Activated CD4-positive, alpha-beta T cell treated with anti-CD3 and anti-CD28 coated beads for 48 hours (primary cell): ENCODE data around the gene LRP1-AS.

Experiments used
- DNase-seq: peaks from one replicate; pipeline ENCODE4 v3.0.0-alpha.2; 2020

LRP1-AS gene

DNA sequence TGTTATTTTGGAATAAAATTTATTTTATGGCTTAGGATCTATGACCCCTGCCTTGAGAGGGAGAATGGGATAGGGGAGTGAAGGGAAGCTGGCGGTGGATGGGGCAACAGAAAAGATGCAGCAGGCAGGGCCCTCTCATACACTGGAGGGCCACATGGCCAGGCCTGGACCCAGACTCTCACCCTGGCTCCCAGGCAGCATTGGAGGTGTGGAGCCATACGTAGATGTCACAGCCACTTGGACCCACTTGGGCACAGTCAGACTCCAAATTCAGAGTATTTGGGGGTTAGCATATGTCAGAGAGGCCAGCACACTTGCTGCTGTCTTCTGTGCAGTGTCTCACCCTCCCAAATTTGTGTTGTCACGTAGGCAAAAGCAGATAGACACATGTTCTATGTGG is 52.0 kb downstream of the LRP1-AS start:
- no peak for DNase-seq
